Hematopoietic multipotent progenitor cell treated with erythropoietin and hydrocortisone succinate and interleukin-3 and kit ligand, for 6 days (in vitro differentiated cells): Measurements from ENCODE around the gene NPY4R2.
"Not testable (repeated sequence)": the region's sequence is repeated elsewhere in the genome, so short reads cannot be mapped to it uniquely, and the experiment has no call there.

Source experiments
- DNase-seq: peaks from one replicate; pipeline ENCODE4 v3.0.0-alpha.2; 2015

The NPY4R2 gene

DNA sequence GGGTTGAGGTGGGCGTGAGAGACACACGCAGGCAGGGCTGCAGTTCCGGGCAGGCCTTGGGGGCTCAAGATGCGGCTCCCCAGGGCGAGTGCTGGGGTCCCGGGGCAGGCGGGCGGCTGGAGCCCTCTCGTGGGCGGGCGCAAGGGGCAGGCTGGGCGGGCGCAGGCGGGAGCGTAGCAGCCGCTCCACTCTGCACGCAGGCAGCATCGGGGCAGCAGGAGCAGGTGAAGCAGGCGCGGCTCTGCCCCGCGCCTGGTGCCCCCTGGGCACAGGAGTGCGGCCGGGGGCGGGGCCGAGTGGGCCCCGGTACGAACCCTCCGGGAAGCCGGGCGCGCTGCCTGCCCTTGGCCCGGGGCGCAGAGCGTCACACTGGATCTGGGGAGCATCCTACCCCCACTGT, at the start of gene NPY4R2:
TSS of gene NPY4R2 (plus strand) at position 188 of the 400 bp plus-strand sequence. CDS start 3,326 bp downstream, outside the sequence.
- not testable (repeated sequence) for DNase-seq

DNA sequence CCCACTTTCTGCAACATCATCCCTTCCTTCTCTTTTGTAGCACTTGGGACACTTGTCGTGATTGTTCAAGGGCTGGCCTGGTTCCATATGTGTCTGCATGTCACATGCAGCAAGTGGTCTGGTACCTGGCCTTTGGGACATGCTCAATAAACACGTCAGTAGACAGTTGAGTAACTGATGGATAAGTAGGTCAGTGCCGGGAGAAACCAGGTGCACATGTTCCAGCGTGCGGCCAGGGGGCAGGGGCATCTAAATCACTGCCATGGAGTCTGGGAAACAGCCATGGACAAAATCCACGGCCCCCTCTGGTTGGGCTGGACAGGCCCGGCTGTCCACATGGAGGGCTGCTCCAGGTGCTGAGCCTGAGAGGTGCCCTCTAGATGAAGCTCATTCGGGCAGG, 47.6 kb upstream of the NPY4R2 start:
- not testable (repeated sequence) for DNase-seq

DNA sequence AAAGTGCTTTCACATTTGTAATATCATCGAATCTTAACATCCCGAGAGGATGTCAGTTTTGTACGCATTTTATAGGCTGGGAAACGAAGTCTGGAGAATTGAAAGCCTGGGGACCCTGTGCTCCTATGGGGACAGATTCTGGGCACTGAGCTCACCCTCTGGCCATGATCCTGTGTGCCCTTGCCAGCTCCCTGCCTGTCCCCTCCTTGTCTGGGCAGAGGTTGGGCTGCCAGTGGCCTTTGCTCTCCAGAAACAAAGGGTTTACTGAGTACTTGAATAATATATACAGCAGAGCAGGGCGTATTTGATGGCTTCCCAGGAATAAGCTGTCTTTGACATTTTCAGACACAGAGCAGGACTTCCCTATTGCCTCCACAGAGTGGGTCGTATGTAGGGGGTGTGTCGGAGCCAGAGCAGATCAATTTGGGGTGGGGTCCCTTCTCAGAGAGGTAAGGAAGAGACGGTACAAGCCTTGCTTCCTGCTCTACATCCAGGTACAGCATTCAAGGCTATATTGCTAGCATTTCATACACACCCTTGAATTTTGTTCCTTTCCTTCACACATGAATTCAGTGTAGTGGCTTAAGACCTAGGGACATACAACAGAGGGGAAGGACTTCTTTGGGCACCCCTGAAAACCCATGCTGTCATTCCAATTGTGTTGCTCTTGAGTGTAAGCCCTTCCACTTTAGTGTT, 46.8 kb upstream of the NPY4R2 start:
- DNase-seq, result not testable (repeated sequence)

GRCh38 chr10:47872236-47872635, 46.2 kb upstream of the NPY4R2 start:
- not testable (repeated sequence) for DNase-seq

GRCh38 chr10:47884239-47884638, 34.2 kb upstream of the NPY4R2 start:
- DNase-seq, result not testable (repeated sequence)

- DNase-seq, result not testable (repeated sequence)
Observed at GRCh38 chr10:47884934-47885333, 33.5 kb upstream of the NPY4R2 start.

GRCh38 chr10:47886356-47886755, 32.1 kb upstream of the NPY4R2 start:
- not testable (repeated sequence) for DNase-seq

DNA sequence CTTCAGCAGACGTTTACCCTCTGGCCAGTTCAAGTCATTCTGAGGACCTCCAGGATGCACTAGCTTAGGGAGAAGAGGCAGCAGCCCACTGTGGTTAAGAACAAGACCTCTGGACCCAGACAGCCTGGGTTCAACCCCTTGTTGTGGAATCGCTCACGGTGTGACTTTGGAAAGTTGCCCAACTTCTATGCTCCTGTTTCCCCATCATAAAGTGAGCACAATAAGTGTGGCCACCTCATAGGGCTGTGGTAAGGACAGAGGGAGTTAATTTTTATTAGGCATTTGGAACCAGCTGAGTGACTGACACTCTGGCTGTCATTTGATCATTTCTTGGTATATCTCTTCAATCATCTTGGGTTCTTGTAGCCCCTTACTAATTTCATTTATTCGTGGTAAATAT, 31.6 kb upstream of the NPY4R2 start:
- not testable (repeated sequence) for DNase-seq

DNA sequence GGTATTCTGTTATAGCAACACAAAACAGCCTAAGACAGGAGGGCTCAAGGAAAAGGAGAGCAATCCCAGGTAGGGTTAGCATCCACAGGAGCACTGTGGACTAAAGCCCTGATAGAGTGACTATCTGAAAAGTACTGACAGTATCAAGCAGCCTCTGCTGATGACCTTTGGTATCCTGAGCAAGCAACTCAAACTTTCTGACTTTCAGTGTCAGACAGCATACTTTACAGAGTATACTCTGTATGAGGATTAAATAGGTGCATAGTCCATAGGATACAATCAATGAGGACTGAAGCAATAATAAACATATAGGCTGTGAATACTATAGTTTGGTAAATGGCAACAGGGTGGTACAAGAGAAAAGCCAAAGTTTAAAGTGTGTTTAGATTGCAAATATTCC, 27.7 kb upstream of the NPY4R2 start:
- not testable (repeated sequence) for DNase-seq

GRCh38 chr10:47892494-47893261, 25.8 kb upstream of the NPY4R2 start:
- not testable (repeated sequence) for DNase-seq

- DNase-seq, result not testable (repeated sequence)
Observed at GRCh38 chr10:47894571-47894970, 23.9 kb upstream of the NPY4R2 start.

DNA sequence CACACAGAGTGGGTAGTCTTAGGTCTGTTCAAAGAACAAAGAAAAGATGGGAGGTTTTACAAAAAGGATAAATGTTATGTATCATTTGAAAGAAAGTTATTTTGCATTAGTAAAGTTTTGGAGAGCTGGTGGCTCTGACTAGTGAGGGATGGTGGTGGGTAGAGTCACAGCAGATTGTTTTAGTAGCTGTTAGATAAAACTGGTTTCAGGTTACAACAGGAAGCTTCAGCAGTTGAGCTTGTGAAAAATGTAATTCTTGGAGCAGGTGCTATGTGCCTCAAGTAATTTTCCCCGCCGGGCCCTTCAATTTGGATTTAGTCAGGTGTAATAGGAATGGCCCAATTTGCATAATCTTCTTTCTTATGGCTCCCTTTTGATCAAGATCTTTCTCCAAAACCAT, 20.6 kb upstream of the NPY4R2 start:
- not testable (repeated sequence) for DNase-seq

GRCh38 chr10:47909333-47909732, 9.1 kb upstream of the NPY4R2 start:
- DNase-seq, result not testable (repeated sequence)

DNA sequence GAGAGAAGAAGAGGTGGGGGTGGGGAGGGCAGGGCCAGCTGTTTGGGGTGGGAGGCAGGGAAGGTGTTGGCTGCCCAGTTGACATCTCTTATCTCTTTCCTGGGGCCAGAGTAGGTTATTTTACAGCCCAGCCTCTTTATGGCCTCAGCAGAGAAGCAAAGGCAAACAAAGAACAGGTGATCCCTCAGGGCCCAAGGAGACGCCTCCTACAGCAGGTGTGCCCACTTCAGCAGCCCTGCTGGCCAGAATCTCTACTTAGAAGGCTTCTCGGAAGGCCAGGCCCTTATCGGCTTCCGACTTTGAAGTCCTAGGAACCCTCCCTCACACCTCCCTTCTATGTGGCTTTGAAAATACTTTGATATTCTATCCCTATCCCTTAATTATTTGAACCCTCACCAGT, 8.0 kb upstream of the NPY4R2 start:
- not testable (repeated sequence) for DNase-seq

GRCh38 chr10:47914052-47914451, 4.4 kb upstream of the NPY4R2 start:
- DNase-seq, result not testable (repeated sequence)

- DNase-seq, result not testable (repeated sequence)
Observed at GRCh38 chr10:47915849-47916548, 2.5 kb upstream of the NPY4R2 start.

DNA sequence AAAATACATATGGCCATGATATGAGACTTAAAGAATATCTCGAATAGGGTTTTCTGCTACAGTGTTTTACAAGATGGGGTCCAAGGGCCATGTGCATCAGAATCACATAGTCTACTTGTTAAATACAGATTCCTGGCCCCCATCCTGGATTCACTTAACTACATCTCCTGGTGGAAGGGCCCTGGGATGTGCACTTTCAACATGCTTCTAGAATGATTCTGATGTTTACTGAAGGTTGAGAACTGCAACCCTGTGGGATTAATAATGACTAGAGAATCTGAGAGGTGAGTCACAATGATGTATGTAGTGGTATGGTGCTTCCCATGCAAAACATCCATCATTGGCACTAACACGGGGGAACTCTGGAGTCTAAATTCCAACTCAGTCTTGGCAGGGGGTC, 2.1 kb downstream of the NPY4R2 start:
- not testable (repeated sequence) for DNase-seq

GRCh38 chr10:47922503-47922902, 4.0 kb downstream of the NPY4R2 start:
- not testable (repeated sequence) for DNase-seq

GRCh38 chr10:47924628-47925027, 6.2 kb downstream of the NPY4R2 start:
- not testable (repeated sequence) for DNase-seq

DNA sequence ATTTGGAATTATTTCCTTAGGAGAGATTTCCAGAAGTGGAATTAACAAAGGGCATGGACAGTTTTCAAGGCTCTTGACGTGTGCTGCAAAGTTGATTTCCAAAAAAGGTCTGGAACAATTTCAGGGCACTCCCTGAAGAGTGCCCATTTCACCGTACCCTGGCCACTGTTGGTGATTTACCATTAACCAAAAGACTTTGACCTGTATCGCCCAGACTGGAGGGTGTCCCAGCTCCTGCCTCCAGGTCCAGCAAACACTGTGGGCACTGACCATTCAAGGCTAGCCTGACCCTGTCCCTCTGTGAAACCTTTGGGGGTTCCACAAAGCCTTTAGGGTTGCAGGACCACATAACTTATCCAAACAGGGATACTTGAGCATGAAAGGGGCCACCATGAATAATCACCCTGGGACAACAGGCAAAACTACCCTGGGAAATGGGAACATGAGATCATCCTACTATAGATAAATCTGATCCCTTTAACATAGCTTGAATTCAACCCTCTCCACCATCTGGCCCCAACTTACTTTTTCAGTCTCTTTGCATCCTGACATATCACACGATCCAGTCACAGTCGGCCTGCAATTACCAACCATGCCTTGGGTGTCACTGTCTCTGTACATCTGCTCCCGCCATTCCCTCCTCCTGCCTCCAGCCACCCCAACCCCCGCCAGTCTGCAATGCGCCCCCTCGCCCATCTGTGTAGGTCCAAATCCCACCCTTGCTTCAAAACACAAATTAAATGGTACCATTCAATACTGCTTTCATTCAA, 8.9 kb downstream of the NPY4R2 start:
- not testable (repeated sequence) for DNase-seq

- not testable (repeated sequence) for DNase-seq
Observed at GRCh38 chr10:47928225-47928624, 9.8 kb downstream of the NPY4R2 start.

GRCh38 chr10:47932824-47933223, 14.4 kb downstream of the NPY4R2 start:
- not testable (repeated sequence) for DNase-seq

GRCh38 chr10:47933462-47933861, 15.0 kb downstream of the NPY4R2 start:
- DNase-seq, result not testable (repeated sequence)
